Measurements from ENCODE around the gene SSR4.

- TF ChIP-seq, protein P1, sequence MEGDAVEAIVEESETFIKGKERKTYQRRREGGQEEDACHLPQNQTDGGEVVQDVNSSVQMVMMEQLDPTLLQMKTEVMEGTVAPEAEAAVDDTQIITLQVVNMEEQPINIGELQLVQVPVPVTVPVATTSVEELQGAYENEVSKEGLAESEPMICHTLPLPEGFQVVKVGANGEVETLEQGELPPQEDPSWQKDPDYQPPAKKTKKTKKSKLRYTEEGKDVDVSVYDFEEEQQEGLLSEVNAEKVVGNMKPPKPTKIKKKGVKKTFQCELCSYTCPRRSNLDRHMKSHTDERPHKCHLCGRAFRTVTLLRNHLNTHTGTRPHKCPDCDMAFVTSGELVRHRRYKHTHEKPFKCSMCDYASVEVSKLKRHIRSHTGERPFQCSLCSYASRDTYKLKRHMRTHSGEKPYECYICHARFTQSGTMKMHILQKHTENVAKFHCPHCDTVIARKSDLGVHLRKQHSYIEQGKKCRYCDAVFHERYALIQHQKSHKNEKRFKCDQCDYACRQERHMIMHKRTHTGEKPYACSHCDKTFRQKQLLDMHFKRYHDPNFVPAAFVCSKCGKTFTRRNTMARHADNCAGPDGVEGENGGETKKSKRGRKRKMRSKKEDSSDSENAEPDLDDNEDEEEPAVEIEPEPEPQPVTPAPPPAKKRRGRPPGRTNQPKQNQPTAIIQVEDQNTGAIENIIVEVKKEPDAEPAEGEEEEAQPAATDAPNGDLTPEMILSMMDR (IDR thresholded peaks at IDR 0.05): no peak
- TF ChIP-seq POLR2A (IDR thresholded peaks at IDR 0.05): no peak
Measured at GRCh38 chrX:153818571-153819383, 24.3 kb downstream of the SSR4 start.

Measured in thyroid gland (tissue), 4 donors.